Spleen (tissue), 7 donors: ENCODE data around the gene DNM2.
A peak's percentile ranks its signal among the peaks of the same experiment; 100 is the strongest.

Experiments used
- CTCF ChIP-seq, 11 experiments: fragments of 200-600 bp in 7 of 11; fragments of 450-650 bp in 4 of 11; sonication (generic) in 4 of 11; IDR thresholded peaks in 8 of 11; conservative IDR thresholded peaks in 3 of 11; 1 replicate in 7 of 11; 2 replicates in 4 of 11; pipeline versions ENCODE4 v1.4.0 to v1.8.0; 2016 to 2021; ENCODE audit warnings: antibody characterized with exemption in 11 of 11, inconsistent platforms in 4 of 11, mild to moderate bottlenecking in 1 of 11
- POLR2AphosphoS5 ChIP-seq, 3 donors: sonication (generic); formaldehyde crosslinking; IDR thresholded peaks; one replicate each; pipeline ENCODE4 v1.5.1; 2017; ENCODE audit warnings: antibody characterized with exemption in 3 of 3
- donor health status: DM: no; HTN: no; CAD: no; lungs with moderate emphysema.
- donor health status: DM: no; HTN: no; CAD: no.
- donor health status: DM: no; HTN: no; CAD: no.

- TF ChIP-seq CTCF (IDR thresholded peaks at IDR 0.05 in 8 of 11, conservative IDR thresholded peaks at IDR 0.05 in 3 of 11), result no peak
- peak in 1 of 3 donors; percentile 32 for TF ChIP-seq POLR2AphosphoS5 (IDR thresholded peaks at IDR 0.05)
Measured at GRCh38 chr19:10763828-10764339, 46.0 kb downstream of the DNM2 start.
